Esophagus squamous epithelium (tissue), 4 donors: Measurements from ENCODE around the gene PLS3.

Source experiments
- CTCF ChIP-seq, 6 experiments: fragments of 450-650 bp in 4 of 6; fragments of 200-600 bp in 2 of 6; sonication (generic) in 2 of 6; IDR thresholded peaks; one replicate each; pipeline ENCODE4 v1.5.1; 2016 to 2019; ENCODE audit warnings: antibody characterized with exemption in 6 of 6, mild to moderate bottlenecking in 4 of 6, moderate library complexity in 4 of 6
- POLR2A ChIP-seq, 4 donors: fragments of 450-650 bp; IDR thresholded peaks; one replicate each; pipeline ENCODE4 v1.6.1; 2017; ENCODE audit warnings: antibody characterized with exemption in 4 of 4, mild to moderate bottlenecking in 4 of 4, moderate library complexity in 3 of 4

- peak in 1 of 4 donors; percentile 19 for TF ChIP-seq POLR2A (IDR thresholded peaks at IDR 0.05)
- TF ChIP-seq CTCF (IDR thresholded peaks at IDR 0.05): no peak
These were observed 868 bp downstream of the PLS3 start for GRCh38 chrX:115561605-115562479.
